Neutrophil (primary cell): ENCODE measurements around the gene CHD3.

Experiments
- H3K27ac ChIP-seq: fragments of 200-600 bp; sonication (generic); 2 replicates; pipeline ENCODE4 v1.5.1; 2016; ENCODE audit warnings: mild to moderate bottlenecking, moderate library complexity
- H3K27me3 ChIP-seq: fragments of 200-600 bp; sonication (generic); 2 replicates; pipeline ENCODE4 v1.6.0; 2016; ENCODE audit warnings: mild to moderate bottlenecking
- H3K36me3 ChIP-seq: fragments of 200-600 bp; sonication (generic); 2 replicates; pipeline ENCODE4 v1.5.1; 2017
- H3K4me1 ChIP-seq, 2 experiments: fragments of 200-600 bp in 1 of 2; sonication (generic) in 1 of 2; 1 replicate in 1 of 2; 2 replicates in 1 of 2; pipeline versions ENCODE4 v1.5.1 to v1.6.1; 2013 to 2016; ENCODE audit warnings: low read depth in 1 of 2, low read length in 1 of 2, mild to moderate bottlenecking in 1 of 2, moderate library complexity in 1 of 2; ENCODE audit not compliant: control insufficient read depth in 1 of 2, insufficient read depth in 1 of 2
- H3K4me3 ChIP-seq, 2 experiments: fragments of 200-600 bp in 1 of 2; sonication (generic) in 1 of 2; 1 replicate in 1 of 2; 2 replicates in 1 of 2; pipeline ENCODE4 v1.5.1; 2013 to 2016; ENCODE audit warnings: low read depth in 1 of 2, low read length in 1 of 2, mild to moderate bottlenecking in 1 of 2, moderate library complexity in 1 of 2
- H3K9me3 ChIP-seq: fragments of 200-600 bp; sonication (generic); 2 replicates; pipeline ENCODE4 v1.5.1; 2016
- CTCF ChIP-seq: fragments of 200-600 bp; sonication (generic); IDR thresholded peaks from 2 replicates; pipeline ENCODE4 v1.5.1; 2016; ENCODE audit warnings: antibody characterized with exemption

CHD3 gene

DNA sequence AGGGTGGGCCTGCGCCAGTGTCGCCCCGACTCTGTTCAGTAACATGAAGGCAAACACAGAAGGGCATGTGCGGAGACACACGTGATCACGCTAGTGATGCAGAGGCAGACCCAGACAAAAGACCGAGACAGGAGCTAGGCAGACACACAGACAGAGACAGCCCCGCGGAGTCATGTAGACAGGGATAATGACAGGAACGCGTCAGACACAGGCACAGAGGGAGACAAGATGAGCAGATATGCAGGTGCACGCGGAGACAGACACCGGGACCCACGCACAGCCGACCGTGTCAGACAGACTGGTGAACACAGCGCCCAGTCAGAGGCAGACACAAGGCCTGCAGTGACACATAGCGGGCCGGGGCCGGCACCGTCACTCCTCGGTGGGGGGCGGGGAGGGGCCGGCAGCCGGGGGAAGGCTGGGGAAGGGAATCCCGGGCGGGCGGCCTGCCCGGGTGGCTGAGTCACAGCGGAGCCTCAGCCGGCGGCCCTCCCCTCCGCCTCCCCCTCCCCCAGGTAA, 47.1 kb upstream of the CHD3 start:
- Histone ChIP-seq H3K27me3 (no peaks in the 10 kb centered on the region), H3K4me3 (peak overlapping the region; percentile 93 to 98), H3K4me1 (peaks cover 64 to 69% of the 10 kb centered on the region in 2 experiments), H3K36me3 (peaks cover 67% of the 10 kb centered on the region), H3K27ac (peak overlapping the region; percentile 97), H3K9me3 (no peaks in the 10 kb centered on the region)
- peak; percentile 74 for TF ChIP-seq CTCF

DNA sequence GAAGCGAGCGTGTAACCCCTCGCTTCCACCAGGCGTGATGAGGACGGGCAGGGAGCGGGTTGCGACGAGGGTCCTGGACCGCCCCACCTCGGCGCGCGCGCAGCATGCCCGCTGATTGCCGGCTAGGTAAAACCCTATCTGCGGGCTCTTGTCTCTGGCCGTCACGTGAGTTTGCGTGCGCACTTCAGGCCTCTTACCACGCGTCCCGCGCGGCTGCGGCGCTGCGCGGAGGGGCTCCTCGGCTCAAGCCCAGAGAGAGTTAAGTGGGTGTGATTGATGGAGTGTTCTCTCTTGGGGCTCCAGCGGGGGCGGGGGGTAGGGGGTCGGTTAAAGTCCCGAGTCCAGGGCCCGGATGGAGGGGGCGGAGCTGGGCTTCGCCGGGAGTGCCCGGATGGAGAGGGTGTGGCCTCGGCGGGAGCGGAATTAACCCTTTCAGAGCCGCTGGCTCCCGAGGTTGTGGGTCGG, 46.6 kb upstream of the CHD3 start:
- no peaks in the 10 kb centered on the region for H3K9me3 ChIP-seq
- no peaks in the 10 kb centered on the region for H3K27me3 ChIP-seq
- TF ChIP-seq CTCF = no peak
- peak overlapping the region; percentile 93 to 98 for H3K4me3 ChIP-seq
- H3K4me1 ChIP-seq = peaks cover 62 to 66% of the 10 kb centered on the region in 2 experiments
- peak overlapping the region; percentile 97 for H3K27ac ChIP-seq
- peaks cover 71% of the 10 kb centered on the region for H3K36me3 ChIP-seq

- peaks cover 78% of the 10 kb centered on the region for H3K36me3 ChIP-seq
- no peaks in the 10 kb centered on the region for H3K27me3 ChIP-seq
- peaks cover 56 to 59% of the 10 kb centered on the region in 2 experiments for H3K4me1 ChIP-seq
- no peaks in the 10 kb centered on the region for H3K9me3 ChIP-seq
- H3K4me3 ChIP-seq = peak overlapping the region; percentile 93 to 98
- H3K27ac ChIP-seq = peak overlapping the region; percentile 97
- peak; percentile 73 for TF ChIP-seq CTCF
Measured at GRCh38 chr17:7842380-7843256, 46.0 kb upstream of the CHD3 start.

GRCh38 chr17:7843257-7843535, 45.4 kb upstream of the CHD3 start:
- TF ChIP-seq CTCF = no peak
- Histone ChIP-seq H3K4me3 (peak overlapping the region; percentile 93 to 98), H3K27me3 (no peaks in the 10 kb centered on the region), H3K4me1 (peaks cover 53 to 59% of the 10 kb centered on the region in 2 experiments), H3K36me3 (peaks cover 84% of the 10 kb centered on the region), H3K9me3 (no peaks in the 10 kb centered on the region), H3K27ac (peak overlapping the region; percentile 97)

DNA sequence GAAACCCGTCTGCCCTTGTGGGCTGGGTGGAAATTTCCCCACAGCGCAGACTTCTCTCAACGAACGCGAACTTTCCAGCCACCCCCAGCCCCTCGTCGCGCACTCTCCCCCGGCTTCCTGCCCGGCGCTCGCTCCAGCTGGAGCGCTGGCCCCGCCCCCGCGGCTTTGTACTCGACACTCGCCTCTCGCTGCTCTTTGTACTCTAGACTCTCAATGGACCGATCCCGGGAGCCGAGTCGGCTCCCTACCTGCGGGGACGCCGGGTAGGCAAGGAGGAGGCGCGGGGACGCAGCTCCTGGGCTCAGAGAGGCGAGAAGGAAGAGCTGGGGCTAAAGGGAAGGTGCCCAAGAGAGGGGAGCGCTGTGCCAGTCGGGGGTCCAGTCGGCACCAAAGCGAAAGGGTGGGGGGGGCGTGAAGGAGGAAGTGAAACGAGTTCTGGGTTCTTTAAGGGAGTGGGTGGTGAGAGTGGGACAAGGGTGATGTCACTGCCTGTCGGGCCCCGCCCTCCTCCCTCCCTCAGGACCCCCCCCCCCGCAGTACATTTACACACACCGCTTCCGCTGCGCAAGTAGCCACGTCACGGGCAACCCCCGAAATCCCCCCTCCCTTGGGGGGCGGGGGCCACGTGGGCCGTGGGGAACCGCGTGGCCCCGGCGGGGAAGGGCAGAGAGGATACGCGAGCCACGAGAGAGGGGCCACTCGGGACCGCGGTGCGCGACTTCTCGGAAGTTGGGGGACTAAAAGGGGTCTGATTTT, 44.9 kb upstream of the CHD3 start:
- Histone ChIP-seq H3K27ac (peak overlapping the region; percentile 97), H3K4me1 (peaks cover 49 to 58% of the 10 kb centered on the region in 2 experiments), H3K27me3 (no peaks in the 10 kb centered on the region), H3K9me3 (no peaks in the 10 kb centered on the region), H3K36me3 (peaks cover 89% of the 10 kb centered on the region), H3K4me3 (peak overlapping the region; percentile 93 to 98)
- peak; percentile 12 for TF ChIP-seq CTCF
